BJ (cell line): ENCODE data around the gene RAB35. TPM values are rescaled to one million over a fixed set of nuclear protein-coding genes. Genes with fewer than 3 reads are reported as not detected.

Experiments used
- CTCF ChIA-PET: fragments of 350-600 bp; formaldehyde crosslinking; extraction: SDS; loops from one replicate; lab custom pipeline; 2021; ENCODE audit warnings: antibody characterized with exemption, inconsistent platforms; lab: Yijun Ruan, JAX
- POLR2A ChIA-PET: fragments of 300-600 bp; sonication (Branson Sonifier 250); formaldehyde crosslinking; extraction: SDS; loops from one replicate; lab custom pipeline; 2021; ENCODE audit warnings: antibody characterized with exemption; lab: Charles Lee
- DNase-seq: peaks from one replicate; pipeline ENCODE4 v3.0.0-alpha.2; 2011; ENCODE audit warnings: low read depth
- H3K27me3 ChIP-seq: 2 replicates; pipeline ENCODE4 v1.6.0; 2011; ENCODE audit warnings: low read length; ENCODE audit not compliant: control insufficient read depth, insufficient read depth
- H3K36me3 ChIP-seq: 2 replicates; pipeline ENCODE4 v1.5.1; 2011; ENCODE audit warnings: low read length; ENCODE audit not compliant: control insufficient read depth, insufficient read depth
- H3K4me3 ChIP-seq: 2 replicates; pipeline ENCODE4 v1.5.1; 2011; ENCODE audit warnings: low read depth, mild to moderate bottlenecking, control low read depth, low read length
- CTCF ChIP-seq: IDR thresholded peaks from 2 replicates; pipeline ENCODE4 v1.5.1; 2011; ENCODE audit warnings: low read depth, mild to moderate bottlenecking, control low read depth, inconsistent platforms, low read length, moderate library complexity; ENCODE audit not compliant: insufficient read depth
- polyA minus RNA-seq: library from RNA; depleted of rRNA, polyadenylated mRNA; stranded (reverse); fragments of >200 nt; gene quantifications from 2 replicates; pipeline ENCODE4 v1.2.3, GENCODE V29; 2011; rRNA and poly(A)+ RNA removed
- polyA plus RNA-seq: library from polyadenylated mRNA; depleted of rRNA; stranded (reverse); fragments of >200 nt; gene quantifications from 2 replicates; pipeline ENCODE4 v1.2.3, GENCODE V29; 2011; rRNA removed

RAB35 gene
- polyA plus RNA-seq (41.0 and 50.3 TPM in 2 replicates), polyA minus RNA-seq (46.6 and 63.9 TPM in 2 replicates)

- POLR2A ChIA-PET, result interaction anchor here (1.1 kb wide), 1 partner anchor 85 kb away, joined by 5 read pairs; the partner anchor contains the start of gene RPLP0
- H3K4me3 ChIP-seq, result peak within 1 kb of the TSS; percentile 84
- TF ChIP-seq CTCF, result no peak
- no peaks in the 10 kb centered on the region for H3K27me3 ChIP-seq
- CTCF ChIA-PET, result no interaction called here
- no peak for DNase-seq
- peaks cover 3% of the 10 kb centered on the region; the same call in 1 of the 2 replicates for H3K36me3 ChIP-seq
These were observed at the start of gene RAB35 for GRCh38 chr12:120116441-120116791. TSS of gene RAB35 (minus strand) at chr12:120116753. CDS start at chr12:120116650, 103 bp downstream.

- Histone ChIP-seq H3K27me3 (no peaks in the 10 kb centered on the region), H3K36me3 (peaks cover 45% of the 10 kb centered on the region), H3K4me3 (no peak overlapping the region)
- TF ChIP-seq CTCF, result no peak
- ChIA-PET POLR2A (interaction anchor here (0.6 kb wide), 1 partner anchor 37 kb away, joined by 3 read pairs; no protein-coding TSS in a partner anchor), CTCF (no interaction called here)
- DNase-seq, result no peak
These were observed 47.7 kb upstream of the RAB35 start for GRCh38 chr12:120164293-120164692.

- no peak for TF ChIP-seq CTCF
- H3K36me3 ChIP-seq, result peaks cover 47% of the 10 kb centered on the region
- no peak for DNase-seq
- no peak overlapping the region for H3K4me3 ChIP-seq
- no peaks in the 10 kb centered on the region for H3K27me3 ChIP-seq
- ChIA-PET CTCF (no interaction called here), POLR2A (no interaction called here)
These were observed 46.2 kb upstream of the RAB35 start for GRCh38 chr12:120162763-120163162.

- H3K36me3 ChIP-seq, result peaks cover 53% of the 10 kb centered on the region
- POLR2A ChIA-PET, result no interaction called here
- no peaks in the 10 kb centered on the region for H3K27me3 ChIP-seq
- no peak overlapping the region for H3K4me3 ChIP-seq
- CTCF ChIA-PET, result no interaction called here
- no peak for DNase-seq
- no peak for TF ChIP-seq CTCF
These were observed 45.3 kb upstream of the RAB35 start for GRCh38 chr12:120161852-120162251.

GRCh38 chr12:120159509-120160237 is 43.1 kb upstream of the RAB35 start:
- CTCF ChIA-PET, result no interaction called here
- Histone ChIP-seq H3K27me3 (no peaks in the 10 kb centered on the region), H3K4me3 (no peak overlapping the region), H3K36me3 (peaks cover 69% of the 10 kb centered on the region)
- POLR2A ChIA-PET, result no interaction called here
- no peak for DNase-seq
- TF ChIP-seq CTCF, result no peak
